Fibroblast of lung (primary cell): ENCODE measurements around the gene C1orf50. TPM values are rescaled to one million over a fixed set of nuclear protein-coding genes. Genes with fewer than 3 reads are reported as not detected.

ENCODE experiments used
- DNase-seq, 2 donors: peaks; one replicate each; pipeline versions ENCODE4 v3.0.0 to v3.0.0-alpha.2; 2010; ENCODE audit warnings: low read depth in 2 of 2
- H2AFZ ChIP-seq: 2 replicates; pipeline ENCODE4 v1.5.1; 2012; ENCODE audit warnings: low read length, control low read depth, inconsistent platforms
- H3K27ac ChIP-seq: 2 replicates; pipeline ENCODE4 v1.5.1; 2011; ENCODE audit warnings: low read length, control low read depth; ENCODE audit not compliant: insufficient read depth
- H3K27me3 ChIP-seq: 2 replicates; pipeline ENCODE4 v1.5.1; 2011; ENCODE audit warnings: mild to moderate bottlenecking, low read length; ENCODE audit not compliant: control insufficient read depth, insufficient read depth
- H3K36me3 ChIP-seq: 2 replicates; pipeline ENCODE4 v1.5.1; 2011; ENCODE audit warnings: low read length; ENCODE audit not compliant: control insufficient read depth, insufficient read depth
- H3K4me1 ChIP-seq: 2 replicates; pipeline ENCODE4 v1.5.1; 2011; ENCODE audit warnings: low read length; ENCODE audit not compliant: control insufficient read depth, insufficient read depth; ENCODE audit errors: extremely low read depth
- H3K4me2 ChIP-seq: 2 replicates; pipeline ENCODE4 v1.5.1; 2011; ENCODE audit warnings: low read length, control low read depth; ENCODE audit not compliant: insufficient read depth; ENCODE audit errors: extremely low read depth
- H3K4me3 ChIP-seq, 4 experiments: fragments of 200-600 bp in 1 of 4; sonication (generic) in 1 of 4; replicated peaks in 1 of 4; 2 replicates each; pipeline ENCODE4 v1.5.1; 2011 to 2016; ENCODE audit warnings: low read length in 4 of 4, low read depth in 3 of 4, mild to moderate bottlenecking in 3 of 4, control low read depth in 2 of 4, inconsistent platforms in 1 of 4, mixed read lengths in 1 of 4; ENCODE audit not compliant: insufficient read depth in 1 of 4; ENCODE audit errors: control extremely low read depth in 1 of 4
- H3K79me2 ChIP-seq: 2 replicates; pipeline ENCODE4 v1.5.1; 2012; ENCODE audit warnings: mild to moderate bottlenecking, low read length, inconsistent platforms; ENCODE audit not compliant: control insufficient read depth, insufficient read depth
- H3K9ac ChIP-seq: 2 replicates; pipeline ENCODE4 v1.5.1; 2011; ENCODE audit warnings: mild to moderate bottlenecking, low read length, control low read depth; ENCODE audit not compliant: insufficient read depth
- H3K9me3 ChIP-seq: 2 replicates; pipeline ENCODE4 v1.5.1; 2012; ENCODE audit warnings: low read depth, low read length; ENCODE audit not compliant: control insufficient read depth, insufficient read depth
- H4K20me1 ChIP-seq: 2 replicates; pipeline ENCODE4 v1.5.1; 2011; ENCODE audit warnings: low read length; ENCODE audit not compliant: control insufficient read depth, insufficient read depth; ENCODE audit errors: extremely low read depth
- EZH2 ChIP-seq: IDR thresholded peaks from 2 replicates; pipeline ENCODE4 v1.5.1; 2012; ENCODE audit warnings: low read length, control low read depth, mild to moderate bottlenecking; ENCODE audit errors: missing control alignments
- polyA plus RNA-seq, 2 donors: library from polyadenylated mRNA; depleted of rRNA in 1 of 2; stranded (reverse) in 1 of 2; unstranded in 1 of 2; fragments of >200 nt; gene quantifications; 2 replicates each; pipeline ENCODE4 v1.2.1, GENCODE V29; 2011 to 2012; ENCODE audit warnings: missing spikeins in 1 of 2
- total RNA-seq: library from RNA; depleted of rRNA; stranded (reverse); fragments of >200 nt; gene quantifications from 2 replicates; pipeline ENCODE4 v1.2.1, GENCODE V29; 2014
- TF ChIP-seq, protein P1 (sequence below), 2 donors: IDR thresholded peaks in 1 of 2; conservative IDR thresholded peaks in 1 of 2; 1 replicate in 1 of 2; 2 replicates in 1 of 2; pipeline ENCODE4 v1.5.1; 2011 to 2012; ENCODE audit warnings: low read length in 2 of 2, control low read depth in 1 of 2, inconsistent platforms in 1 of 2, low read depth in 1 of 2, mild to moderate bottlenecking in 1 of 2

Gene C1orf50
- total and polyA plus RNA-seq, 2 donors (not counting 1 experiment from before 2014, with no cell fraction given) = 5.9 to 9.5 TPM

DNA sequence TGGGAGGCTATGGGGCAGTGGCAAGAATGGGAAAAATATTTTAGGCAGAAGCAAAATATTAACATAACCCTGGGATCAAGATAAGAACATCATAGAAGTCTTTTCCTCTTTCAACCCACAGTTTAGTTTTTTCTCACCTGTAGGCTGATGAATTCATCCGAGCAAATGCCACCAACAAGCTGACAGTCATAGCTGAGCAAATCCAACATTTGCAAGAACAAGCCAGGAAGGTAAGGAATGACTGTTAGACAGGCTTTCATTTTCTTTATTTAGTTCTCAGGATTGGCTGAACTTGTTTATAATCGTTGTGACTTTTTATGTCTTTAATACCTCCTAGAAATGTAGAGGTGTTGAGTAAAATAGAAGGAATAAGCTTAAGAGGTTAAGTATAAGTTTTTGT is 6.4 kb downstream of the C1orf50 start:
- no peaks in the 10 kb centered on the region for H3K4me1 ChIP-seq
- H3K4me2 ChIP-seq = no peak overlapping the region
- no peak for DNase-seq
- no peaks in the 10 kb centered on the region for H3K27me3 ChIP-seq
- H3K9me3 ChIP-seq = no peaks in the 10 kb centered on the region
- no peak overlapping the region for H3K4me3 ChIP-seq
- H3K79me2 ChIP-seq = peaks cover 3% of the 10 kb centered on the region
- H4K20me1 ChIP-seq = no peaks in the 10 kb centered on the region
- H3K9ac ChIP-seq = no peak overlapping the region
- H2AFZ ChIP-seq = no peak overlapping the region
- no peak overlapping the region for H3K27ac ChIP-seq
- no peak for TF ChIP-seq EZH2
- TF ChIP-seq, protein P1, sequence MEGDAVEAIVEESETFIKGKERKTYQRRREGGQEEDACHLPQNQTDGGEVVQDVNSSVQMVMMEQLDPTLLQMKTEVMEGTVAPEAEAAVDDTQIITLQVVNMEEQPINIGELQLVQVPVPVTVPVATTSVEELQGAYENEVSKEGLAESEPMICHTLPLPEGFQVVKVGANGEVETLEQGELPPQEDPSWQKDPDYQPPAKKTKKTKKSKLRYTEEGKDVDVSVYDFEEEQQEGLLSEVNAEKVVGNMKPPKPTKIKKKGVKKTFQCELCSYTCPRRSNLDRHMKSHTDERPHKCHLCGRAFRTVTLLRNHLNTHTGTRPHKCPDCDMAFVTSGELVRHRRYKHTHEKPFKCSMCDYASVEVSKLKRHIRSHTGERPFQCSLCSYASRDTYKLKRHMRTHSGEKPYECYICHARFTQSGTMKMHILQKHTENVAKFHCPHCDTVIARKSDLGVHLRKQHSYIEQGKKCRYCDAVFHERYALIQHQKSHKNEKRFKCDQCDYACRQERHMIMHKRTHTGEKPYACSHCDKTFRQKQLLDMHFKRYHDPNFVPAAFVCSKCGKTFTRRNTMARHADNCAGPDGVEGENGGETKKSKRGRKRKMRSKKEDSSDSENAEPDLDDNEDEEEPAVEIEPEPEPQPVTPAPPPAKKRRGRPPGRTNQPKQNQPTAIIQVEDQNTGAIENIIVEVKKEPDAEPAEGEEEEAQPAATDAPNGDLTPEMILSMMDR (conservative IDR thresholded peaks at IDR 0.05 in 1 of 2, IDR thresholded peaks at IDR 0.05 in 1 of 2; ENCODE audit: low read depth in 1 of 2, low read length in 2 of 2) = no peak
- peaks cover 2% of the 10 kb centered on the region for H3K36me3 ChIP-seq

- DNase-seq = peak in 1 of 2 donors; percentile 44
- Histone ChIP-seq H3K4me1 (no peaks in the 10 kb centered on the region), H3K79me2 (no peaks in the 10 kb centered on the region), H3K9me3 (no peaks in the 10 kb centered on the region), H4K20me1 (no peaks in the 10 kb centered on the region), H3K4me3 (no peak overlapping the region), H3K27ac (no peak overlapping the region), H2AFZ (no peak overlapping the region), H3K36me3 (peaks cover 2% of the 10 kb centered on the region), H3K9ac (no peak overlapping the region), H3K4me2 (no peak overlapping the region), H3K27me3 (no peaks in the 10 kb centered on the region)
- TF ChIP-seq EZH2 = no peak
- TF ChIP-seq, protein P1 (conservative IDR thresholded peaks at IDR 0.05 in 1 of 2, IDR thresholded peaks at IDR 0.05 in 1 of 2; ENCODE audit: low read depth in 1 of 2, low read length in 2 of 2) = no peak
These were observed 8.0 kb downstream of the C1orf50 start for GRCh38 chr1:42774928-42775526.

GRCh38 chr1:42776502-42776901 is 9.5 kb downstream of the C1orf50 start:
- no peaks in the 10 kb centered on the region for H3K4me1 ChIP-seq
- no peak for DNase-seq
- no peak overlapping the region for H3K9ac ChIP-seq
- no peaks in the 10 kb centered on the region for H3K27me3 ChIP-seq
- H3K4me3 ChIP-seq = no peak overlapping the region
- TF ChIP-seq EZH2 = no peak
- TF ChIP-seq, protein P1 (conservative IDR thresholded peaks at IDR 0.05 in 1 of 2, IDR thresholded peaks at IDR 0.05 in 1 of 2; ENCODE audit: low read depth in 1 of 2, low read length in 2 of 2) = no peak
- H2AFZ ChIP-seq = no peak overlapping the region
- H3K4me2 ChIP-seq = no peak overlapping the region
- H3K27ac ChIP-seq = no peak overlapping the region
- no peaks in the 10 kb centered on the region for H3K79me2 ChIP-seq
- peaks cover 2% of the 10 kb centered on the region for H3K36me3 ChIP-seq
- no peaks in the 10 kb centered on the region for H4K20me1 ChIP-seq
- H3K9me3 ChIP-seq = no peaks in the 10 kb centered on the region
